IMR-90 (cell line): ENCODE data around the gene PET117. TPM values are rescaled to one million over a fixed set of nuclear protein-coding genes. Genes with fewer than 3 reads are reported as not detected.

Source experiments
- ATAC-seq: fragments of 200-7000 bp; cut with Tn5 transposase; 2 replicates; pipeline ENCODE4 v1.9.1; 2020; ENCODE audit warnings: low read depth, mild to moderate bottlenecking, moderate library complexity
- BruUV-seq: library from RNA; stranded (reverse); fragments of 400-500 nt; replicated peaks from 2 replicates; lab custom pipeline; 2021; lab: Mats Ljungman, UMichigan
- CTCF ChIA-PET: fragments of 300-600 bp; formaldehyde crosslinking; extraction: SDS; loops from one replicate; lab custom pipeline; 2021; ENCODE audit warnings: antibody characterized with exemption; lab: Yijun Ruan, JAX
- POLR2A ChIA-PET: fragments of 300-600 bp; sonication (Branson Sonifier 250); formaldehyde crosslinking; loops from one replicate; lab custom pipeline; 2022; ENCODE audit warnings: antibody characterized with exemption; ENCODE audit not compliant: unreplicated experiment; lab: Charles Lee
- DNase-seq: peaks from one replicate; pipeline ENCODE4 v3.0.0; 2013
- H2AFZ ChIP-seq: replicated peaks from 2 replicates; pipeline ENCODE3; 2013; ENCODE audit warnings: low read length, mild to moderate bottlenecking; ENCODE audit not compliant: poor library complexity
- H2AK5ac ChIP-seq: 2 replicates; pipeline ENCODE4 v1.6.1; 2013; ENCODE audit warnings: low read depth, low read length, inconsistent platforms
- H2AK9ac ChIP-seq: replicated peaks from 2 replicates; pipeline ENCODE3; 2013; ENCODE audit warnings: mild to moderate bottlenecking, low read depth, low read length, moderate library complexity; ENCODE audit not compliant: poor library complexity
- H2BK120ac ChIP-seq: 2 replicates; pipeline ENCODE4 v1.6.1; 2013; ENCODE audit warnings: low read depth, low read length, inconsistent platforms
- H2BK15ac ChIP-seq: 3 replicates; pipeline ENCODE4 v1.6.1; 2013; ENCODE audit warnings: low read depth, low read length, inconsistent platforms
- H2BK20ac ChIP-seq: 2 replicates; pipeline ENCODE4 v1.6.1; 2013; ENCODE audit warnings: low read depth, mild to moderate bottlenecking, inconsistent platforms, low read length, moderate library complexity
- H2BK5ac ChIP-seq: 2 replicates; pipeline ENCODE4 v1.6.1; 2013; ENCODE audit warnings: mild to moderate bottlenecking, low read depth, low read length, inconsistent platforms; ENCODE audit not compliant: poor library complexity, severe bottlenecking
- H3K14ac ChIP-seq: replicated peaks from 2 replicates; pipeline ENCODE4 v1.6.1; 2013; ENCODE audit warnings: low read depth, low read length, inconsistent platforms
- H3K18ac ChIP-seq: 2 replicates; pipeline ENCODE4 v1.6.1; 2013; ENCODE audit warnings: low read depth, low read length, control low read depth
- H3K23ac ChIP-seq: 2 replicates; pipeline ENCODE4 v1.6.1; 2013; ENCODE audit warnings: low read depth, low read length, inconsistent platforms
- H3K27ac ChIP-seq: 2 replicates; pipeline ENCODE4 v1.5.1; 2013; ENCODE audit warnings: mild to moderate bottlenecking, control low read depth, low read length; ENCODE audit not compliant: insufficient read depth
- H3K27me3 ChIP-seq: 2 replicates; pipeline ENCODE4 v1.6.1; 2013; ENCODE audit warnings: low read length; ENCODE audit not compliant: control insufficient read depth, insufficient read depth
- H3K36me3 ChIP-seq: 2 replicates; pipeline ENCODE4 v1.6.1; 2013; ENCODE audit warnings: low read length, mixed read lengths; ENCODE audit not compliant: control insufficient read depth, insufficient read depth
- H3K4ac ChIP-seq: 2 replicates; pipeline ENCODE4 v1.6.1; 2013; ENCODE audit warnings: low read depth, low read length, inconsistent platforms
- H3K4me1 ChIP-seq: 2 replicates; pipeline ENCODE4 v1.6.1; 2013; ENCODE audit warnings: low read length, mixed read lengths; ENCODE audit not compliant: control insufficient read depth, insufficient read depth
- H3K4me2 ChIP-seq: 2 replicates; pipeline ENCODE4 v1.6.1; 2013; ENCODE audit warnings: low read depth, mild to moderate bottlenecking, control low read depth, low read length, moderate library complexity
- H3K4me3 ChIP-seq: 2 replicates; pipeline ENCODE4 v1.5.1; 2013; ENCODE audit warnings: low read depth, mild to moderate bottlenecking, control low read depth, low read length, moderate library complexity; ENCODE audit not compliant: insufficient read depth
- H3K56ac ChIP-seq: 2 replicates; pipeline ENCODE4 v1.6.1; 2013; ENCODE audit warnings: low read length, inconsistent platforms; ENCODE audit not compliant: insufficient read depth; ENCODE audit errors: extremely low read depth
- H3K79me1 ChIP-seq, 2 experiments: 2 replicates each; pipeline ENCODE4 v1.6.1; 2013; ENCODE audit warnings: low read length in 2 of 2, inconsistent platforms in 1 of 2, low read depth in 1 of 2
- H3K9ac ChIP-seq: 2 replicates; pipeline ENCODE4 v1.6.1; 2013; ENCODE audit warnings: low read depth, low read length, control low read depth
- H3K9me1 ChIP-seq: 2 replicates; pipeline ENCODE4 v1.6.1; 2013; ENCODE audit warnings: low read length, inconsistent platforms; ENCODE audit not compliant: insufficient read depth
- H3K9me3 ChIP-seq: 2 replicates; pipeline ENCODE4 v1.6.1; 2013; ENCODE audit warnings: low read length; ENCODE audit not compliant: control insufficient read depth, insufficient read depth
- H4K20me1 ChIP-seq: 2 replicates; pipeline ENCODE4 v1.6.1; 2013; ENCODE audit warnings: low read length, inconsistent platforms; ENCODE audit not compliant: insufficient read depth
- H4K5ac ChIP-seq: 2 replicates; pipeline ENCODE4 v1.6.1; 2013; ENCODE audit warnings: mild to moderate bottlenecking, low read depth, low read length, control low read depth
- H4K8ac ChIP-seq, 2 experiments: 2 replicates each; pipeline ENCODE4 v1.6.1; 2013; ENCODE audit warnings: low read depth in 2 of 2, low read length in 2 of 2, control low read depth in 1 of 2, inconsistent platforms in 1 of 2
- H4K91ac ChIP-seq: 2 replicates; pipeline ENCODE4 v1.6.1; 2013; ENCODE audit warnings: low read depth, low read length, inconsistent platforms; ENCODE audit not compliant: insufficient read depth
- BHLHE40 ChIP-seq: fragments of 150-350 bp; IDR thresholded peaks from 2 replicates; pipeline ENCODE4 v1.6.1; 2016; ENCODE audit warnings: mild to moderate bottlenecking, low read depth, low read length
- CEBPB ChIP-seq: IDR thresholded peaks from 2 replicates; pipeline ENCODE4 v1.6.1; 2012; ENCODE audit warnings: low read depth, low read length, improper control_type of control experiment
- CHD1 ChIP-seq: IDR thresholded peaks from 2 replicates; pipeline ENCODE4 v1.6.1; 2012; ENCODE audit warnings: low read depth, low read length, improper control_type of control experiment
- FOS ChIP-seq: fragments of 150-350 bp; IDR thresholded peaks from 2 replicates; pipeline ENCODE4 v1.6.1; 2016; ENCODE audit warnings: low read depth, low read length
- MAFK ChIP-seq: IDR thresholded peaks from 2 replicates; pipeline ENCODE4 v1.6.1; 2012; ENCODE audit warnings: low read depth, low read length, improper control_type of control experiment
- MXI1 ChIP-seq: IDR thresholded peaks from 2 replicates; pipeline ENCODE4 v1.6.1; 2012; ENCODE audit warnings: low read depth, mild to moderate bottlenecking, low read length, moderate library complexity, borderline replicate concordance
- NFE2L2 ChIP-seq: fragments of 150-350 bp; IDR thresholded peaks from 2 replicates; pipeline ENCODE4 v1.6.1; 2016; ENCODE audit warnings: low read depth, mild to moderate bottlenecking, low read length
- POLR2A ChIP-seq: IDR thresholded peaks from 2 replicates; pipeline ENCODE4 v1.6.1; 2012; ENCODE audit warnings: mild to moderate bottlenecking, low read depth, low read length
- RAD21 ChIP-seq: IDR thresholded peaks from 2 replicates; pipeline ENCODE4 v1.6.1; 2012; ENCODE audit warnings: low read length, improper control_type of control experiment
- RCOR1 ChIP-seq: IDR thresholded peaks from 2 replicates; pipeline ENCODE4 v1.6.1; 2012; ENCODE audit warnings: mild to moderate bottlenecking, low read length, improper control_type of control experiment; ENCODE audit not compliant: insufficient replicate concordance
- RFX5 ChIP-seq: IDR thresholded peaks from 2 replicates; pipeline ENCODE4 v1.8.0; 2012; ENCODE audit warnings: low read depth, mild to moderate bottlenecking, low read length, moderate library complexity
- SMC3 ChIP-seq: fragments of 150-350 bp; IDR thresholded peaks from 2 replicates; pipeline ENCODE4 v1.6.1; 2016; ENCODE audit warnings: low read depth, mild to moderate bottlenecking, antibody characterized with exemption, low read length, moderate library complexity
- WGBS, 2 experiments: methylation state at CpG; one replicate each; pipeline versions ENCODE4 v1.1.5 to v1.1.7; 2013; ENCODE audit warnings: missing lambda C conversion rate in 2 of 2; ENCODE audit not compliant: insufficient read length in 1 of 2; ENCODE audit errors: extremely low coverage in 2 of 2; 5-methylcytosine and 5-hydroxymethylcytosine counted together
- dilution Hi-C: fragments of 300-500 bp; cut with HindIII; formaldehyde crosslinking; loops from one replicate; pipeline ENCODE4 v1.14.3; 2018; ENCODE audit warnings: low sequenced_read_pairs; ENCODE audit not compliant: unreplicated experiment
- in situ Hi-C: fragments of 300-500 bp; cut with MboI; formaldehyde crosslinking; loops from 3 replicates; pipeline ENCODE4 v1.14.3; 2019; ENCODE audit warnings: low sequenced_read_pairs, inconsistent platforms, mixed read lengths
- intact Hi-C: fragments of 100-400 bp; cut with micrococcal nuclease; formaldehyde crosslinking; loops from 2 replicates; pipeline ENCODE4 v1.10.0; 2022
- polyA plus RNA-seq, 3 experiments: library from polyadenylated mRNA; depleted of rRNA; stranded (reverse); fragments of >200 nt; gene quantifications; 2 replicates each; pipeline ENCODE4 v1.2.3, GENCODE V29; 2012; ENCODE audit warnings: low replicate concordance in 1 of 3
- total RNA-seq: library from RNA; depleted of rRNA; stranded (reverse); fragments of >200 nt; gene quantifications from 2 replicates; pipeline ENCODE4 v1.2.3, GENCODE V29; 2012
- TF ChIP-seq, protein P1 (sequence below): fragments of 150-350 bp; IDR thresholded peaks from 2 replicates; pipeline ENCODE4 v1.6.1; 2017; ENCODE audit warnings: mild to moderate bottlenecking, antibody characterized with exemption, low read length, low read depth
- TF ChIP-seq, protein P2 (sequence below): fragments of 150-350 bp; IDR thresholded peaks from 2 replicates; pipeline ENCODE4 v1.6.1; 2016; ENCODE audit warnings: low read depth, mild to moderate bottlenecking, low read length, moderate library complexity, borderline replicate concordance
- TF ChIP-seq, protein P3 (sequence below): conservative IDR thresholded peaks from 2 replicates; pipeline ENCODE4 v1.5.1; 2012; ENCODE audit warnings: mild to moderate bottlenecking, low read depth, low read length, improper control_type of control experiment

Gene PET117
- total and polyA plus RNA-seq, 2 of the 4 experiments (the other 2 are of a cell fraction): 3.9 to 8.3 TPM

DNA sequence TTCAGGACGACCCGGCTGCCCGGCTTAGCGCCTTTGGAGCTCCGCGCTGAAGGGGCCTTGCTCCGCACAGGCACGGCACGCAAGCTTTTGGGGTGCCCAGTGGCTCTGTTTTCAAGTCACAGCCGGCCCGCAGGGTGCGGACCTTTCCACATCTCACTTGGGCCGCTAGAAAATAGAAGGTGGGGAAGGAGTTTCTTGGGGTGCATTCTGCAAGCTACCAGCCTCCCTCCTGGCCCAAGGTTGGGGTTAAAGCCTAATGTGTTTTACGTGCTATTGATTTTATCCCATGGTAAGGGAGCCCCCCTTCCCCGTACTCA, 561 bp downstream of the PET117 start:
- H3K14ac ChIP-seq: peak overlapping the region; percentile 78
- in situ Hi-C loops: loop anchor here (25.0 kb wide), 1 partner anchor 501 kb away; no protein-coding TSS in a partner anchor
- H3K4me1 ChIP-seq: peaks cover 2% of the 10 kb centered on the region; the same call in 1 of the 2 replicates
- WGBS, 2 experiments: 0% methylated on average over 4 of the region's 15 CpGs; no CpG with 5 or more reads in 1 of the 2 experiments
- CTCF ChIA-PET: interaction anchor here (0.7 kb wide), 1 partner anchor 23 kb away, joined by 4 read pairs; no protein-coding TSS in a partner anchor
- H2BK5ac ChIP-seq: peak overlapping the region; percentile 93
- DNase-seq (no peak), ATAC-seq (peak; percentile 56)
- H2AK5ac ChIP-seq: no peak overlapping the region
- peak overlapping the region; percentile 47 for H3K56ac ChIP-seq
- POLR2A ChIA-PET: interaction anchor here (1.3 kb wide), 1 partner anchor 12 kb away, joined by 4 read pairs; no protein-coding TSS in a partner anchor
- TF ChIP-seq RFX5: no peak
- no peak for TF ChIP-seq NFE2L2
- TF ChIP-seq, protein P1, sequence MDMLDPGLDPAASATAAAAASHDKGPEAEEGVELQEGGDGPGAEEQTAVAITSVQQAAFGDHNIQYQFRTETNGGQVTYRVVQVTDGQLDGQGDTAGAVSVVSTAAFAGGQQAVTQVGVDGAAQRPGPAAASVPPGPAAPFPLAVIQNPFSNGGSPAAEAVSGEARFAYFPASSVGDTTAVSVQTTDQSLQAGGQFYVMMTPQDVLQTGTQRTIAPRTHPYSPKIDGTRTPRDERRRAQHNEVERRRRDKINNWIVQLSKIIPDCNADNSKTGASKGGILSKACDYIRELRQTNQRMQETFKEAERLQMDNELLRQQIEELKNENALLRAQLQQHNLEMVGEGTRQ: no peak
- TF ChIP-seq CHD1: no peak
- TF ChIP-seq, protein P2, sequence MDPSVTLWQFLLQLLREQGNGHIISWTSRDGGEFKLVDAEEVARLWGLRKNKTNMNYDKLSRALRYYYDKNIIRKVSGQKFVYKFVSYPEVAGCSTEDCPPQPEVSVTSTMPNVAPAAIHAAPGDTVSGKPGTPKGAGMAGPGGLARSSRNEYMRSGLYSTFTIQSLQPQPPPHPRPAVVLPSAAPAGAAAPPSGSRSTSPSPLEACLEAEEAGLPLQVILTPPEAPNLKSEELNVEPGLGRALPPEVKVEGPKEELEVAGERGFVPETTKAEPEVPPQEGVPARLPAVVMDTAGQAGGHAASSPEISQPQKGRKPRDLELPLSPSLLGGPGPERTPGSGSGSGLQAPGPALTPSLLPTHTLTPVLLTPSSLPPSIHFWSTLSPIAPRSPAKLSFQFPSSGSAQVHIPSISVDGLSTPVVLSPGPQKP: no peak
- TF ChIP-seq CEBPB: no peak
- no peak for TF ChIP-seq RAD21
- no peak for TF ChIP-seq BHLHE40
- TF ChIP-seq, protein P3, sequence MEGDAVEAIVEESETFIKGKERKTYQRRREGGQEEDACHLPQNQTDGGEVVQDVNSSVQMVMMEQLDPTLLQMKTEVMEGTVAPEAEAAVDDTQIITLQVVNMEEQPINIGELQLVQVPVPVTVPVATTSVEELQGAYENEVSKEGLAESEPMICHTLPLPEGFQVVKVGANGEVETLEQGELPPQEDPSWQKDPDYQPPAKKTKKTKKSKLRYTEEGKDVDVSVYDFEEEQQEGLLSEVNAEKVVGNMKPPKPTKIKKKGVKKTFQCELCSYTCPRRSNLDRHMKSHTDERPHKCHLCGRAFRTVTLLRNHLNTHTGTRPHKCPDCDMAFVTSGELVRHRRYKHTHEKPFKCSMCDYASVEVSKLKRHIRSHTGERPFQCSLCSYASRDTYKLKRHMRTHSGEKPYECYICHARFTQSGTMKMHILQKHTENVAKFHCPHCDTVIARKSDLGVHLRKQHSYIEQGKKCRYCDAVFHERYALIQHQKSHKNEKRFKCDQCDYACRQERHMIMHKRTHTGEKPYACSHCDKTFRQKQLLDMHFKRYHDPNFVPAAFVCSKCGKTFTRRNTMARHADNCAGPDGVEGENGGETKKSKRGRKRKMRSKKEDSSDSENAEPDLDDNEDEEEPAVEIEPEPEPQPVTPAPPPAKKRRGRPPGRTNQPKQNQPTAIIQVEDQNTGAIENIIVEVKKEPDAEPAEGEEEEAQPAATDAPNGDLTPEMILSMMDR: no peak
- TF ChIP-seq MXI1: no peak
- no peak for TF ChIP-seq SMC3
- no peak for TF ChIP-seq MAFK
- TF ChIP-seq POLR2A: no peak
- TF ChIP-seq FOS: no peak
- TF ChIP-seq RCOR1: no peak
- peak overlapping the region; percentile 85 for H4K5ac ChIP-seq
- H2BK120ac ChIP-seq: no peak overlapping the region
- H2BK15ac ChIP-seq: no peak overlapping the region
- BruUV-seq: no TSS peak
- no peak overlapping the region for H2BK20ac ChIP-seq
- H4K91ac ChIP-seq: no peak overlapping the region
- peaks cover 4% of the 10 kb centered on the region for H3K36me3 ChIP-seq
- H3K27ac ChIP-seq: peak overlapping the region; percentile 94
- H3K9ac ChIP-seq: peak overlapping the region; percentile 89
- peak overlapping the region; percentile 52 for H3K4ac ChIP-seq
- intact Hi-C loops: loop anchor here (5.0 kb wide), 1 partner anchor 139 kb away; no protein-coding TSS in a partner anchor
- peak overlapping the region; percentile 99 for H3K4me2 ChIP-seq
- H3K23ac ChIP-seq: peak overlapping the region; percentile 86
- peak overlapping the region; percentile 94 for H2AK9ac ChIP-seq
- peaks cover 3% of the 10 kb centered on the region; the same call in 1 of the 2 replicates for H4K20me1 ChIP-seq
- H3K9me1 ChIP-seq: peaks cover 8% of the 10 kb centered on the region
- no peak overlapping the region for H3K18ac ChIP-seq
- no peaks in the 10 kb centered on the region for H3K9me3 ChIP-seq
- peak overlapping the region; percentile 99 for H3K4me3 ChIP-seq
- H3K27me3 ChIP-seq: peaks cover 4% of the 10 kb centered on the region; the same call in 1 of the 2 replicates
- peak overlapping the region; percentile 99 for H2AFZ ChIP-seq
- peaks cover 20 to 29% of the 10 kb centered on the region in 2 experiments for H3K79me1 ChIP-seq
- H4K8ac ChIP-seq: peak overlapping the region; percentile 95; a peak in 3 of 4 replicates
- dilution Hi-C loops: no loop called here
